G401 (cell line): Measurements from ENCODE around the gene RPS18. TPM values are rescaled to one million over a fixed set of nuclear protein-coding genes. Genes with fewer than 3 reads are reported as not detected.

Source experiments
- total RNA-seq: library from RNA; depleted of rRNA; stranded (reverse); fragments of >200 nt; shearing (Covaris generic); gene quantifications from 2 replicates; pipeline ENCODE4 v1.2.3, GENCODE V29; 2014; rRNA removed

The RPS18 gene
- total RNA-seq, 1 experiment from 2014 or later, result 3,510 TPM

Other genes with a start within 250 kb of the RPS18 start
- gene HLA-DPA1, start 198.4 kb upstream of the RPS18 start, total RNA-seq, result not detected in 2 replicates
- gene HLA-DPB1, start 196.1 kb upstream of the RPS18 start, total RNA-seq, result not detected in 2 replicates
- gene COL11A2, start 79.6 kb upstream of the RPS18 start, total RNA-seq, result 7.0 and 10.4 TPM in 2 replicates
- 11.5 and 18.8 TPM in 2 replicates for gene RXRB, start 71.4 kb upstream of the RPS18 start, total RNA-seq
- gene SLC39A7, start 71.2 kb upstream of the RPS18 start, total RNA-seq, result 102 and 108 TPM in 2 replicates
- gene HSD17B8, start 67.4 kb upstream of the RPS18 start, total RNA-seq, result 13.3 and 18.2 TPM in 2 replicates
- gene RING1, start 63.6 kb upstream of the RPS18 start, total RNA-seq, result 51.2 and 53.3 TPM in 2 replicates
- 11.3 and 27.1 TPM in 2 replicates for gene VPS52, start 199 bp upstream of the RPS18 start, total RNA-seq
- 0.61 and 1.9 TPM in 2 replicates for gene B3GALT4, start 5.0 kb downstream of the RPS18 start, total RNA-seq
- gene WDR46, start 17.2 kb downstream of the RPS18 start, total RNA-seq, result 91.6 and 107 TPM in 2 replicates
- gene PFDN6, start 17.5 kb downstream of the RPS18 start, total RNA-seq, result 131 and 154 TPM in 2 replicates
- 58.4 and 62.4 TPM in 2 replicates for gene RGL2, start 26.9 kb downstream of the RPS18 start, total RNA-seq
- gene TAPBP, start 42.0 kb downstream of the RPS18 start, total RNA-seq, result 29.8 and 32.7 TPM in 2 replicates
- 12.8 and 17.1 TPM in 2 replicates for gene ZBTB22, start 45.7 kb downstream of the RPS18 start, total RNA-seq
- gene DAXX, start 50.9 kb downstream of the RPS18 start, total RNA-seq, result 49.3 and 66.2 TPM in 2 replicates
- 98.5 and 123 TPM in 2 replicates for gene KIFC1, start 119.7 kb downstream of the RPS18 start, total RNA-seq
- gene PHF1, start 138.9 kb downstream of the RPS18 start, total RNA-seq, result 26.0 and 38.0 TPM in 2 replicates
- 304 and 376 TPM in 2 replicates for gene CUTA, start 146.0 kb downstream of the RPS18 start, total RNA-seq
- gene SYNGAP1, start 148.0 kb downstream of the RPS18 start, total RNA-seq, result 4.0 and 7.4 TPM in 2 replicates
- 20.0 and 25.1 TPM in 2 replicates for gene ZBTB9, start 182.5 kb downstream of the RPS18 start, total RNA-seq